22Rv1 (cell line): ENCODE data around the gene SETD1A.

Experiments
- H3K27ac ChIP-seq: fragments of 450-650 bp; 2 replicates; pipeline ENCODE4 v1.5.1; 2017
- CTCF ChIP-seq: fragments of 450-650 bp; IDR thresholded peaks from 2 replicates; pipeline ENCODE4 v1.5.1; 2017; ENCODE audit warnings: mild to moderate bottlenecking
- ZFX ChIP-seq: fragments of 450-650 bp; IDR thresholded peaks from 2 replicates; pipeline ENCODE4 v1.6.1; 2017; ENCODE audit warnings: antibody characterized with exemption, borderline replicate concordance

Gene SETD1A

GRCh38 chr16:30996985-30997724, 39.6 kb downstream of the SETD1A start:
- no peak for TF ChIP-seq ZFX
- TF ChIP-seq CTCF: no peak
- H3K27ac ChIP-seq: no peak overlapping the region

GRCh38 chr16:30997725-30998711, 40.5 kb downstream of the SETD1A start:
- no peak for TF ChIP-seq CTCF
- no peak for TF ChIP-seq ZFX
- no peak overlapping the region for H3K27ac ChIP-seq

GRCh38 chr16:30998852-30999761, 41.6 kb downstream of the SETD1A start:
- TF ChIP-seq CTCF (no peak), ZFX (no peak)
- no peak overlapping the region for H3K27ac ChIP-seq

GRCh38 chr16:31000671-31001382, 43.3 kb downstream of the SETD1A start:
- TF ChIP-seq CTCF (no peak), ZFX (no peak)
- no peak overlapping the region for H3K27ac ChIP-seq

GRCh38 chr16:31001507-31002249, 44.1 kb downstream of the SETD1A start:
- no peak overlapping the region for H3K27ac ChIP-seq
- TF ChIP-seq ZFX (no peak), CTCF (no peak)

GRCh38 chr16:31002250-31002700, 44.7 kb downstream of the SETD1A start:
- TF ChIP-seq CTCF (no peak), ZFX (no peak)

More at GRCh38 chr16:31002250-31002700, 44.7 kb downstream of the SETD1A start:
- no peak overlapping the region for H3K27ac ChIP-seq
